Spleen (tissue), 7 donors: ENCODE results near the gene PARN.

Experiments used
- CTCF ChIP-seq, 11 experiments: fragments of 200-600 bp in 7 of 11; fragments of 450-650 bp in 4 of 11; sonication (generic) in 4 of 11; IDR thresholded peaks in 8 of 11; conservative IDR thresholded peaks in 3 of 11; 1 replicate in 7 of 11; 2 replicates in 4 of 11; pipeline versions ENCODE4 v1.4.0 to v1.8.0; 2016 to 2021; ENCODE audit warnings: antibody characterized with exemption in 11 of 11, inconsistent platforms in 4 of 11, mild to moderate bottlenecking in 1 of 11
- POLR2A ChIP-seq, 3 donors: fragments of 450-650 bp; IDR thresholded peaks; one replicate each; pipeline ENCODE4 v1.5.1; 2017; ENCODE audit warnings: antibody characterized with exemption in 3 of 3, mild to moderate bottlenecking in 1 of 3
- donor health status: DM: no; HTN: no; CAD: no; lungs with moderate emphysema.
- donor health status: DM: no; HTN: no; CAD: no.
- donor health status: DM: no; HTN: no; CAD: no.

- TF ChIP-seq CTCF (IDR thresholded peaks at IDR 0.05 in 8 of 11, conservative IDR thresholded peaks at IDR 0.05 in 3 of 11) (no peak), POLR2A (IDR thresholded peaks at IDR 0.05) (no peak)
These were observed 133.9 kb downstream of the PARN start for GRCh38 chr16:14496047-14496770.
